Naive thymus-derived CD4-positive, alpha-beta T cell (primary cell): ENCODE data around the gene CD6. TPM values are rescaled to one million over a fixed set of nuclear protein-coding genes. Genes with fewer than 3 reads are reported as not detected.

ENCODE experiments used
- ATAC-seq: fragments of 150-1000 bp; cut with Tn5 transposase; 2 replicates; pipeline ENCODE4 v1.10.0; 2021; ENCODE audit warnings: mild to moderate bottlenecking, moderate library complexity
- CTCF ChIA-PET: fragments of 350-600 bp; sonication (Branson Sonifier 250); formaldehyde crosslinking; loops from one replicate; lab custom pipeline; 2021; ENCODE audit warnings: antibody characterized with exemption; lab: Charles Lee
- POLR2A ChIA-PET: fragments of 350-600 bp; sonication (Branson Sonifier 250); formaldehyde crosslinking; loops from one replicate; lab custom pipeline; 2021; ENCODE audit warnings: antibody characterized with exemption, inconsistent platforms; lab: Charles Lee
- DNase-seq, 9 donors: peaks; one replicate each; pipeline versions ENCODE4 v3.0.0 to v3.0.0-alpha.2; 2020 to 2022; ENCODE audit warnings: mixed read lengths in 1 of 9
- H3K27ac ChIP-seq: one replicate; pipeline ENCODE4 v1.7.0; 2013; ENCODE audit warnings: mild to moderate bottlenecking, low read depth, low read length, moderate library complexity
- H3K27me3 ChIP-seq, 2 donors: one replicate each; pipeline ENCODE4 v1.7.0; 2013; ENCODE audit warnings: low read length in 2 of 2, mild to moderate bottlenecking in 2 of 2, moderate library complexity in 2 of 2; ENCODE audit not compliant: control insufficient read depth in 2 of 2, insufficient read depth in 2 of 2
- H3K36me3 ChIP-seq, 3 experiments: 1 replicate in 2 of 3; 2 replicates in 1 of 3; pipeline ENCODE4 v1.7.0; 2013; ENCODE audit warnings: low read length in 3 of 3, mild to moderate bottlenecking in 3 of 3, moderate library complexity in 1 of 3; ENCODE audit not compliant: insufficient read depth in 3 of 3, control insufficient read depth in 2 of 3
- H3K4me1 ChIP-seq, 2 donors: one replicate each; pipeline ENCODE4 v1.7.0; 2013; ENCODE audit warnings: low read length in 2 of 2, mild to moderate bottlenecking in 2 of 2, moderate library complexity in 1 of 2; ENCODE audit not compliant: control insufficient read depth in 2 of 2, insufficient read depth in 2 of 2
- H3K4me3 ChIP-seq: 2 replicates; pipeline ENCODE4 v1.7.0; 2013; ENCODE audit warnings: mild to moderate bottlenecking, low read length
- H3K9me3 ChIP-seq, 3 experiments: 1 replicate in 2 of 3; 2 replicates in 1 of 3; pipeline ENCODE4 v1.7.0; 2013; ENCODE audit warnings: low read length in 3 of 3; ENCODE audit not compliant: control insufficient read depth in 2 of 3
- H3K27ac Mint-ChIP-seq, 9 donors: one replicate each; pipeline ENCODE4 v1.8.0; 2020 to 2022; ENCODE audit warnings: mixed read lengths in 9 of 9, mild to moderate bottlenecking in 8 of 9, moderate library complexity in 5 of 9, inconsistent platforms in 2 of 9
- H3K27me3 Mint-ChIP-seq, 5 donors: one replicate each; pipeline ENCODE4 v1.8.0; 2021 to 2022; ENCODE audit warnings: mixed read lengths in 5 of 5, mild to moderate bottlenecking in 1 of 5
- H3K36me3 Mint-ChIP-seq, 5 donors: one replicate each; pipeline ENCODE4 v1.8.0; 2020 to 2022; ENCODE audit warnings: mixed read lengths in 5 of 5, mild to moderate bottlenecking in 3 of 5, inconsistent platforms in 1 of 5
- H3K4me1 Mint-ChIP-seq, 7 donors: one replicate each; pipeline ENCODE4 v1.8.0; 2020 to 2022; ENCODE audit warnings: mixed read lengths in 7 of 7, mild to moderate bottlenecking in 3 of 7, inconsistent platforms in 1 of 7
- H3K4me3 Mint-ChIP-seq, 10 donors: one replicate each; pipeline ENCODE4 v1.8.0; 2020 to 2022; ENCODE audit warnings: mild to moderate bottlenecking in 10 of 10, mixed read lengths in 10 of 10, moderate library complexity in 6 of 10, inconsistent platforms in 2 of 10
- H3K9me3 Mint-ChIP-seq, 11 donors: one replicate each; pipeline ENCODE4 v1.8.0; 2020 to 2022; ENCODE audit warnings: mixed read lengths in 11 of 11, mild to moderate bottlenecking in 4 of 11, inconsistent platforms in 1 of 11, moderate library complexity in 1 of 11
- intact Hi-C, 2 donors: fragments of 100-400 bp; cut with micrococcal nuclease; formaldehyde crosslinking; loops; one replicate each; pipeline ENCODE4 v1.15.1; 2023
- polyA plus RNA-seq, 2 donors: library from polyadenylated mRNA; unstranded; fragments of 300-500 nt; fragmentation: Illumina TruSeq; gene quantifications; one replicate each; pipeline ENCODE4 v1.2.3, GENCODE V29; 2021
- total RNA-seq, 6 experiments: library from RNA in 5 of 6; stranded (reverse) in 5 of 6; gene quantifications; 1 replicate in 5 of 6; 2 replicates in 1 of 6; pipeline ENCODE4 v1.2.3 and lab custom pipeline; 2021 to 2026

The CD6 gene
- total and polyA plus RNA-seq, 7 experiments from 2014 or later = 195 to 653 (median 416) TPM

DNA sequence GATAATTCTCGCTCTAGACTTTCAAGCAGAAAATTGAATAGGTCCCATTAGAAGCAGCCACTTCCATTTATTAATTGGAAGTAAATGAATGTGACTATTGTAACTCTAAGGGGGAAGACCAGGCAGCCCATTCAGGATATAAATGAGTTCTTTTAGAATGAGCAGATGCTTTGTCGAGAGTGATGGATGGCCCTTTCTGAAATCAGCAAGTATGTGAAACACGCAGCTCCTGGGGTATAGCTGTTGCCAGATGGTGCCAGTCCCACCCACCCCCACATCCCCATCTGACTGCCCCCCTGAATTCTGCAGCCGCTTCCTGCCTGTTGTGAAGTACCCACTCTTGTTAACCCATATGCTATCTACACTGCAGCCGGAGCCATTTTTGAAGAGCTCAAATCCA lies 23.2 kb upstream of the CD6 start:
- ATAC-seq = no peak
- H3K36me3 ChIP-seq = peaks cover 0 to 4% (median 3%) of the 10 kb centered on the region in 3 experiments
- H3K27me3 ChIP-seq = no peaks in the 10 kb centered on the region
- ChIA-PET CTCF (interaction anchor here (0.7 kb wide), 1 partner anchor 112 kb away, joined by 3 read pairs; no protein-coding TSS in a partner anchor), POLR2A (no interaction called here)
- DNase-seq = no peak
- H3K27ac ChIP-seq = no peak overlapping the region
- intact Hi-C loops = no loop called here
- no peaks in the 10 kb centered on the region for H3K9me3 ChIP-seq
- peaks cover 0 to 39% (median 0%) of the 10 kb centered on the region in 5 donors for H3K27me3 Mint-ChIP-seq
- peak overlapping the region in 2 of 10 donors; percentile 16 to 36 for H3K4me3 Mint-ChIP-seq
- peaks cover 0 to 23% (median 4%) of the 10 kb centered on the region in 5 donors for H3K36me3 Mint-ChIP-seq
- no peak overlapping the region for H3K4me3 ChIP-seq
- H3K4me1 Mint-ChIP-seq = peaks cover 16 to 35% (median 30%) of the 10 kb centered on the region in 7 donors
- peaks cover 0 to 1% (median 0%) of the 10 kb centered on the region in 11 donors for H3K9me3 Mint-ChIP-seq
- peaks cover 0 to 19% of the 10 kb centered on the region in 2 donors for H3K4me1 ChIP-seq
- no peak overlapping the region for H3K27ac Mint-ChIP-seq

DNA sequence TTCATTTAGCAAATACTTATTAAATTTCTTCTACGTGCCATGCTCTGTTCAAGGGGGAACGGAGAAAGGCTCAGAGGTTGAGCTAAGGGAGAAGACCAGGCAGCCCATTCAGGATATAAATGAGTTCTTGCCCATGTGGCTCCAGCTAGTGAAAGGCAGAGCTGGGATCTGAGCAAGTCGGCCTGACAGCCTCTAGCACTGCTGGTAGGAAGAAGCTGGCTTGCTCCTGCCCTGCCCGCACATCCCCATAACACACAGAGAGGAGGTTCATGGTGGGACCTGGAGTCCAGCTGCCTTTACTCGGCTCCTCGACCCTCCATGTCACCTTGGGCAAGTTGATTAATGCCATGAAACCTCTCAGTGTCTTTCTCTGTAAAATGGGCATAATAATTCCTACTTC lies 21.5 kb upstream of the CD6 start:
- H3K9me3 ChIP-seq = no peaks in the 10 kb centered on the region
- ChIA-PET CTCF (interaction anchor here (0.8 kb wide), 1 partner anchor 34 kb away, joined by 3 read pairs; no protein-coding TSS in a partner anchor), POLR2A (interaction anchor here (0.6 to 1.1 kb wide), 4 partner anchors 10 to 119 kb away, joined by 3 read pairs; partner anchors contain the start of gene CD6)
- H3K4me3 Mint-ChIP-seq = peak overlapping the region; percentile 58 to 96 (median 74)
- peaks cover 0 to 40% (median 0%) of the 10 kb centered on the region in 5 donors for H3K27me3 Mint-ChIP-seq
- H3K27ac Mint-ChIP-seq = peak overlapping the region in 3 of 9 donors; percentile 8 to 82 (median 34)
- H3K27ac ChIP-seq = no peak overlapping the region
- DNase-seq (no peak), ATAC-seq (no peak)
- H3K4me1 Mint-ChIP-seq = peaks cover 16 to 41% (median 36%) of the 10 kb centered on the region in 7 donors
- peaks cover 0 to 12% (median 2%) of the 10 kb centered on the region in 5 donors for H3K36me3 Mint-ChIP-seq
- intact Hi-C loops = no loop called here
- H3K9me3 Mint-ChIP-seq = peaks cover 0 to 1% (median 0%) of the 10 kb centered on the region in 11 donors
- H3K4me1 ChIP-seq = peaks cover 0 to 21% of the 10 kb centered on the region in 2 donors
- no peaks in the 10 kb centered on the region for H3K27me3 ChIP-seq
- H3K36me3 ChIP-seq = peaks cover 0 to 4% (median 0%) of the 10 kb centered on the region in 3 experiments
- no peak overlapping the region for H3K4me3 ChIP-seq

- Histone ChIP-seq H3K27me3 (no peaks in the 10 kb centered on the region), H3K4me1 (peaks cover 0 to 21% of the 10 kb centered on the region in 2 donors), H3K4me3 (peak overlapping the region; percentile 39), H3K27ac (peak overlapping the region; percentile 67), H3K9me3 (no peaks in the 10 kb centered on the region), H3K36me3 (peaks cover 0 to 4% (median 0%) of the 10 kb centered on the region in 3 experiments)
- H3K27ac Mint-ChIP-seq = peak overlapping the region in 5 of 9 donors; percentile 81 to 97 (median 96)
- H3K27me3 Mint-ChIP-seq = peaks cover 0 to 40% (median 0%) of the 10 kb centered on the region in 5 donors
- intact Hi-C loops = no loop called here
- peak in 8 of 9 donors; percentile 37 to 54 (median 46) for DNase-seq
- H3K36me3 Mint-ChIP-seq = peaks cover 0 to 4% (median 2%) of the 10 kb centered on the region in 5 donors
- peaks cover 16 to 44% (median 40%) of the 10 kb centered on the region in 7 donors for H3K4me1 Mint-ChIP-seq
- ATAC-seq = peak; percentile 21
- POLR2A ChIA-PET = interaction anchor here (0.8 to 4.5 kb wide), 5 partner anchors 10 to 43 kb away, joined by 3 to 16 read pairs (median 3); partner anchors contain the start of genes CD6 and TMEM109
- peaks cover 0 to 1% (median 0%) of the 10 kb centered on the region in 11 donors for H3K9me3 Mint-ChIP-seq
- CTCF ChIA-PET = interaction anchor here (0.8 kb wide), 1 partner anchor 36 kb away, joined by 3 read pairs; no protein-coding TSS in a partner anchor
- peak overlapping the region in 9 of 10 donors; percentile 86 to 96 (median 90) for H3K4me3 Mint-ChIP-seq
Measured at GRCh38 chr11:60950933-60951605, 20.4 kb upstream of the CD6 start.

- Histone ChIP-seq H3K36me3 (peaks cover 0 to 2% (median 0%) of the 10 kb centered on the region in 3 experiments), H3K27me3 (no peaks in the 10 kb centered on the region), H3K4me3 (peak overlapping the region; percentile 58), H3K4me1 (peaks cover 0 to 21% of the 10 kb centered on the region in 2 donors), H3K9me3 (no peaks in the 10 kb centered on the region), H3K27ac (peak overlapping the region; percentile 67)
- H3K4me1 Mint-ChIP-seq = peaks cover 16 to 44% (median 40%) of the 10 kb centered on the region in 7 donors
- H3K4me3 Mint-ChIP-seq = peak overlapping the region; percentile 83 to 96 (median 90)
- H3K36me3 Mint-ChIP-seq = peaks cover 0 to 4% (median 0%) of the 10 kb centered on the region in 5 donors
- peak overlapping the region; percentile 60 to 97 (median 96) for H3K27ac Mint-ChIP-seq
- H3K9me3 Mint-ChIP-seq = peaks cover 0 to 1% (median 0%) of the 10 kb centered on the region in 11 donors
- ATAC-seq (peak; percentile 5), DNase-seq (peak in 1 of 9 donors; percentile 25)
- ChIA-PET POLR2A (interaction anchor here (0.8 to 4.5 kb wide), 4 partner anchors 10 to 44 kb away, joined by 3 to 16 read pairs (median 3); partner anchors contain the start of genes CD6 and TMEM109), CTCF (no interaction called here)
- peaks cover 0 to 40% (median 0%) of the 10 kb centered on the region in 5 donors for H3K27me3 Mint-ChIP-seq
- intact Hi-C loops = no loop called here
Measured at GRCh38 chr11:60951606-60951903, 19.9 kb upstream of the CD6 start.

DNA sequence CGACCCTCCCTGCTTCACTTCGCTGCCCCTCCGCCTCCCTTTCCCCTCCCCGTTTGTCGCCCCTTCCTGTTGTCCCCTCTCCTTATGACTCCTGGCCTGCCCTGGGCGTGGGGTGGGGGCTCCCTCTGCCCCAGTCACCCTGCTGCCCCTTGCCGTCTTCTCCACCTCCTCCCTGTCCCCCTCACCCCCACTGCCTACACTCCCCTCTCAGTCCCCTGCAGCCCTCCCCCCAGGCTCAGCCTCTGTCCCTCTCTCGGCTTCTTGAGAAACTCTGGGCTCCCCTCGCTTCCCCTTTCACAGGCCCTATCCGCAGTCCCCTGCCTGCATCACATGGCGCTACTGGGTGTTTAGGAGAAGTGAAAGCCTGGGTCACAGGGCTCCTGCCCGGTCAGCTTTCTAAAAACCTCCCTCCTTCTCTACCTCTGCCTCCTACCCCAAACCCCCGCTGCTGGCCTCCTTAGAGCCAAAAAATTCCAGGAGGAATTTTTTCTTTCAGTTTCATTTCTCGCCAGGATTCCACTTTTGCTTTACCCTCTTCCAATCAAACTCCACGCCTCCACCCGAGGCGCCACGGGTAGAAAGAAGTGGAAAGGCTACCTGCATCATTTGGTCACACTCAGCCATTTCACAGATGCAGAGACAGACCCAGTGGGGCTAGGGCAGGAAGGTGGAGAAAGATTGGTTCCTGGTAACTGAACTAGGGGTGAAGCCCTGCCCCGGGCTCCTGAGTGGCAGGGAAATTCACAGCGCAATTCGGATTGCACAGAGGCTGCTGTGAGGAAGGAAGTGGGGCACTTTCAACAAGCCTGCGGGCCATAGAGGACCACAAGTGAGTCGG lies 19.4 kb upstream of the CD6 start, which contains the start of gene SLC15A3:
Gene SLC15A3, minus strand, starts transcription at position 273 of the 838 bp plus-strand sequence. CDS start 625 bp downstream, outside the sequence.
- Histone ChIP-seq H3K9me3 (no peaks in the 10 kb centered on the region), H3K27ac (peak within 1 kb of the TSS; percentile 67), H3K27me3 (no peaks in the 10 kb centered on the region), H3K36me3 (no peaks in the 10 kb centered on the region), H3K4me1 (peaks cover 0 to 21% of the 10 kb centered on the region in 2 donors), H3K4me3 (peak within 1 kb of the TSS; percentile 58)
- Mint-ChIP-seq H3K27ac (peak within 1 kb of the TSS; percentile 81 to 97 (median 96)), H3K4me1 (peaks cover 16 to 44% (median 40%) of the 10 kb centered on the region in 7 donors), H3K27me3 (peaks cover 0 to 44% (median 0%) of the 10 kb centered on the region in 5 donors), H3K9me3 (peaks cover 0 to 1% (median 0%) of the 10 kb centered on the region in 11 donors), H3K36me3 (peaks cover 0 to 4% (median 0%) of the 10 kb centered on the region in 5 donors), H3K4me3 (peak within 1 kb of the TSS; percentile 83 to 96 (median 90))
- ATAC-seq (peak; percentile 73), DNase-seq (peak in 7 of 9 donors; percentile 55 to 66 (median 64))
- POLR2A ChIA-PET = interaction anchor here (1.4 to 4.5 kb wide), 2 partner anchors 19 to 44 kb away, joined by 3 to 16 read pairs; partner anchors contain the start of gene CD6
- intact Hi-C loops = loop anchor here in 1 of 2 donors (1.0 to 2.0 kb wide), 2 partner anchors 37 to 111 kb away; no protein-coding TSS in a partner anchor
- CTCF ChIA-PET = no interaction called here
